Immature natural killer cell (primary cell): ENCODE measurements around the gene FANCE. TPM values are rescaled to one million over a fixed set of nuclear protein-coding genes. Genes with fewer than 3 reads are reported as not detected.
A peak's percentile ranks its signal among the peaks of the same experiment; 100 is the strongest.

Experiments used
- DNase-seq, 3 donors: peaks; one replicate each; pipeline ENCODE4 v3.0.0; 2022; ENCODE audit warnings: mixed read lengths in 1 of 3
- H3K27ac Mint-ChIP-seq, 6 donors: one replicate each; pipeline ENCODE4 v1.8.0; 2020; ENCODE audit warnings: mixed read lengths in 6 of 6, mild to moderate bottlenecking in 5 of 6, inconsistent platforms in 4 of 6, moderate library complexity in 3 of 6
- H3K27me3 Mint-ChIP-seq, 3 donors: one replicate each; pipeline ENCODE4 v1.8.0; 2020 to 2021; ENCODE audit warnings: low read depth in 3 of 3, mild to moderate bottlenecking in 3 of 3, mixed read lengths in 3 of 3, moderate library complexity in 3 of 3, inconsistent platforms in 1 of 3
- H3K36me3 Mint-ChIP-seq, 3 donors: one replicate each; pipeline ENCODE4 v1.8.0; 2020; ENCODE audit warnings: mixed read lengths in 3 of 3, inconsistent platforms in 2 of 3, mild to moderate bottlenecking in 2 of 3
- H3K4me1 Mint-ChIP-seq, 2 donors: one replicate each; pipeline ENCODE4 v1.8.0; 2020; ENCODE audit warnings: inconsistent platforms in 2 of 2, mild to moderate bottlenecking in 2 of 2, mixed read lengths in 2 of 2, moderate library complexity in 1 of 2
- H3K4me3 Mint-ChIP-seq, 5 donors: one replicate each; pipeline ENCODE4 v1.8.0; 2020; ENCODE audit warnings: mild to moderate bottlenecking in 5 of 5, mixed read lengths in 5 of 5, inconsistent platforms in 3 of 5, moderate library complexity in 3 of 5
- H3K9me3 Mint-ChIP-seq, 6 donors: one replicate each; pipeline ENCODE4 v1.8.0; 2020; ENCODE audit warnings: mild to moderate bottlenecking in 6 of 6, mixed read lengths in 6 of 6, inconsistent platforms in 4 of 6, moderate library complexity in 3 of 6
- polyA plus RNA-seq, 3 donors: library from polyadenylated mRNA; unstranded; fragments of 300-500 nt; fragmentation: Illumina TruSeq; gene quantifications; one replicate each; pipeline ENCODE4 v1.2.3, GENCODE V29; 2021

FANCE gene
- polyA plus RNA-seq, 3 donors from 2014 or later, result 2.2 to 5.4 (median 3.1) TPM

- DNase-seq, result no peak
- Mint-ChIP-seq H3K27ac (no peak overlapping the region), H3K4me3 (no peak overlapping the region), H3K4me1 (peaks cover 11% of the 10 kb centered on the region in 2 donors), H3K36me3 (peaks cover 3 to 15% (median 15%) of the 10 kb centered on the region in 3 donors), H3K9me3 (no peaks in the 10 kb centered on the region), H3K27me3 (peaks cover 4 to 7% (median 6%) of the 10 kb centered on the region in 3 donors)
Observed at GRCh38 chr6:35463292-35463691, 11.2 kb downstream of the FANCE start.

DNA sequence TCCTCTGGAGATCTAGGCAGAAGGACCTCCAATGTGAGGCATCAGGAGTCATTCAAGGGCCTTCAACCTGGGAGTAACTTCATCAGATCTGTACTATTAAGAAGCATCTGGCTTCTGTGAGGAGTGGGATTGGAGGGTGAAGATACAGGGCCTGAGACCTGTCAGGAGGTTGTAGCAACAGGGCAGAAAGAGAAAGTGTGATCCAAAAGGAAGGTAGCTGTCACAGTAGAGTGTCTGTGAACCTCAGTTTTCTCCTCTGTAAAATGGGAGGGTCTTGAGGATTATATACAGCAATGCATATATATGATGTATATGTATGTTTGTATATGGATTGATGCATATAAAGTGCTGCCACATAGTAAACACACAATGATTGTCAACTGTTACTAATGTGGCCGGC lies 13.5 kb downstream of the FANCE start:
- peaks cover 27 to 29% of the 10 kb centered on the region in 2 donors for H3K4me1 Mint-ChIP-seq
- peaks cover 5 to 15% (median 9%) of the 10 kb centered on the region in 3 donors for H3K27me3 Mint-ChIP-seq
- H3K36me3 Mint-ChIP-seq, result peaks cover 10 to 19% (median 14%) of the 10 kb centered on the region in 3 donors
- H3K27ac Mint-ChIP-seq, result no peak overlapping the region
- peak overlapping the region in 1 of 5 donors; percentile 4 for H3K4me3 Mint-ChIP-seq
- H3K9me3 Mint-ChIP-seq, result no peaks in the 10 kb centered on the region
- no peak for DNase-seq

DNA sequence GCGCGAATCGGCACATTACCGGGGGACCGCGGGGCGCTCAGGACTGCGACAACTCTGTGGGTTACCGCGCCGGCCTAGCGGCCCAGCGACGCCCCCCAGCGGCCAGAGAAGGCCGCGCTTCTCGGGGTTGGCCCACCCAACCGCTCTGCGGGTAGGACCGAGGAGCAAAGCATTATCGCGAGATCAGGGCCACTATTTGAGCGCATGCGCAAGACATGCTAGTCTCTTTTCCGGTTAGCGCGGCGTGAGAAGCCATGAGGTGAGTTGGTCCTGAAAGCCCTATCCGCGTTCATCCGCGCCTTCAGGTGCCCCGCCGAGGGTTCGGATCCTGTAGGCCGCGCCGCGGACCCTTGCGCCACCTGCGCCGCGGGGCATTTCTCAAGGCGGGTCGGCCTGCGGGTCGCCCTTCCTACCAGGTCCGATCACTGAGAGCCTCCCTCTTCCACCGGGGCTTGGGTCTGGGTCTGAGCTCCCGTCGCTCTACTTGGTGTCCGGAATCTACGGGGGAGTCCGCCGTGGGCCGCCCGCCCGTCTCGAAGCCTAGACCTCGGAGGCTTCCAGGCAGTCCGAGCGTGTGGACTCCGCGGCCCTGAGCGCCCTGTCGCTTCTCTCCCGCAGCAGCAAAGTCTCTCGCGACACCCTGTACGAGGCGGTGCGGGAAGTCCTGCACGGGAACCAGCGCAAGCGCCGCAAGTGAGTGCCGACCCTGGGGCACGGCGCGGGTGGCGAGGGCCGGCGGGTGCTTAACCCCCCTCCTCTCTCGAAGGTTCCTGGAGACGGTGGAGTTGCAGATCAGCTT lies 16.2 kb downstream of the FANCE start, which contains the start of gene RPL10A:
Gene RPL10A (plus strand): TSS at position 221 of the 799 bp plus-strand sequence. CDS start 34 bp downstream, at position 255.
- Mint-ChIP-seq H3K4me3 (peak within 1 kb of the TSS; percentile 94 to 99 (median 98)), H3K9me3 (no peaks in the 10 kb centered on the region), H3K27ac (peak within 1 kb of the TSS; percentile 86 to 97 (median 96)), H3K36me3 (peaks cover 10 to 20% (median 14%) of the 10 kb centered on the region in 3 donors), H3K27me3 (peaks cover 5 to 15% (median 9%) of the 10 kb centered on the region in 3 donors), H3K4me1 (peaks cover 39 to 41% of the 10 kb centered on the region in 2 donors)
- peak; percentile 94 to 96 (median 95) for DNase-seq

GRCh38 chr6:35468980-35469750 lies 17.0 kb downstream of the FANCE start:
- peak in 1 of 3 donors; percentile 11 for DNase-seq
- H3K4me3 Mint-ChIP-seq, result peak overlapping the region; percentile 94 to 99 (median 98)

DNA sequence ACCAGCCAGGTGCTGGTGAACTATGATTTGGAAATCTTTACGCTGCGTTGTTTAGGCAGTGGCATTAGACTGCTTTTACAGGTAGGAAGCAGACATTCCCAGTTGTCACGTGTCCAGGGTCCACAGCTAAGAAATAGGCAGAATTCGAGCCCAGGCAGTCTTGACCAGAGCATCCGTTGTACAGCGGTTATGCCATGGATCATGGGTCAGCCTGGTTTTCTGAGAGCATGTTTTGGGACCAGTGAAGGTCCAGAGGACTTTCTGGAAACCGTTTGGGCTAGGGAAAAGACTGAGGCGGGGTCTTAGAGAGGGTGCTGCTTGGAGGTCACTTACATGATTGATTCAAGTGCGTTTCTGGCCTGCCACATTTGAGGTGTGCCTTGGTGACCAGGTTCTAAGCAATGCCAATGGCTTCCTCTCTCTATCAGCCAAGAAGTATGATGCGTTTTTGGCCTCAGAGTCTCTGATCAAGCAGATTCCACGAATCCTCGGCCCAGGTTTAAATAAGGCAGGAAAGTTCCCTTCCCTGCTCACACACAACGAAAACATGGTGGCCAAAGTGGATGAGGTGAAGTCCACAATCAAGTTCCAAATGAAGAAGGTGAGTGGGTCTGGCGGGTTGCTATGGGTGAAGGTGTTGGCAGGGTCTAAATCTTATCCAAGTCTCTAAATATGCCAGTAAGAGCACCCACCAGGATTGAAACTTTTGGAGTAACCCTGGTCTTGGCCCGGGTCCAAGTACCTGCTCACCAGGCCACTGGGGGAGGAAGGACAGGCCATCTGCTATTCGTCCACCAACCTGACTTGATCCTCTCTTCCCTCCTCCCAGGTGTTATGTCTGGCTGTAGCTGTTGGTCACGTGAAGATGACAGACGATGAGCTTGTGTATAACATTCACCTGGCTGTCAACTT lies 17.9 kb downstream of the FANCE start:
- Mint-ChIP-seq H3K36me3 (peaks cover 9 to 20% (median 13%) of the 10 kb centered on the region in 3 donors), H3K9me3 (no peaks in the 10 kb centered on the region), H3K27ac (peak overlapping the region; percentile 86 to 97 (median 94)), H3K4me3 (peak overlapping the region; percentile 94 to 99 (median 98)), H3K4me1 (peaks cover 39 to 41% of the 10 kb centered on the region in 2 donors), H3K27me3 (peaks cover 5 to 15% (median 9%) of the 10 kb centered on the region in 3 donors)
- DNase-seq, result no peak

More at GRCh38 chr6:35468980-35469750, 17.0 kb downstream of the FANCE start:
- Mint-ChIP-seq H3K27me3 (peaks cover 5 to 15% (median 9%) of the 10 kb centered on the region in 3 donors), H3K4me1 (peaks cover 39 to 41% of the 10 kb centered on the region in 2 donors), H3K27ac (peak overlapping the region; percentile 86 to 97 (median 96)), H3K9me3 (no peaks in the 10 kb centered on the region), H3K36me3 (peaks cover 9 to 20% (median 11%) of the 10 kb centered on the region in 3 donors)

- H3K36me3 Mint-ChIP-seq, result peaks cover 9 to 20% (median 11%) of the 10 kb centered on the region in 3 donors
- H3K9me3 Mint-ChIP-seq, result no peaks in the 10 kb centered on the region
- no peak for DNase-seq
- peaks cover 39 to 41% of the 10 kb centered on the region in 2 donors for H3K4me1 Mint-ChIP-seq
- H3K27ac Mint-ChIP-seq, result peak overlapping the region; percentile 31 to 96 (median 88)
- peaks cover 5 to 15% (median 9%) of the 10 kb centered on the region in 3 donors for H3K27me3 Mint-ChIP-seq
- H3K4me3 Mint-ChIP-seq, result peak overlapping the region; percentile 94 to 99 (median 98)
Observed at GRCh38 chr6:35470663-35471120, 18.6 kb downstream of the FANCE start.

GRCh38 chr6:35471836-35472345 lies 19.8 kb downstream of the FANCE start:
- peaks cover 39 to 41% of the 10 kb centered on the region in 2 donors for H3K4me1 Mint-ChIP-seq
- H3K9me3 Mint-ChIP-seq, result no peaks in the 10 kb centered on the region
- no peak for DNase-seq
- peaks cover 5 to 15% (median 9%) of the 10 kb centered on the region in 3 donors for H3K27me3 Mint-ChIP-seq
- H3K27ac Mint-ChIP-seq, result peak overlapping the region in 3 of 6 donors; percentile 51 to 68 (median 57)
- H3K36me3 Mint-ChIP-seq, result peaks cover 9 to 20% (median 11%) of the 10 kb centered on the region in 3 donors
- no peak overlapping the region for H3K4me3 Mint-ChIP-seq

- peaks cover 29 to 30% of the 10 kb centered on the region in 2 donors for H3K4me1 Mint-ChIP-seq
- H3K27ac Mint-ChIP-seq, result peak overlapping the region in 3 of 6 donors; percentile 22 to 53 (median 48)
- no peak for DNase-seq
- no peaks in the 10 kb centered on the region for H3K9me3 Mint-ChIP-seq
- no peak overlapping the region for H3K4me3 Mint-ChIP-seq
- peaks cover 1 to 9% (median 4%) of the 10 kb centered on the region in 3 donors for H3K27me3 Mint-ChIP-seq
- peaks cover 9 to 20% (median 11%) of the 10 kb centered on the region in 3 donors for H3K36me3 Mint-ChIP-seq
Observed at GRCh38 chr6:35473075-35473849, 21.1 kb downstream of the FANCE start.

DNA sequence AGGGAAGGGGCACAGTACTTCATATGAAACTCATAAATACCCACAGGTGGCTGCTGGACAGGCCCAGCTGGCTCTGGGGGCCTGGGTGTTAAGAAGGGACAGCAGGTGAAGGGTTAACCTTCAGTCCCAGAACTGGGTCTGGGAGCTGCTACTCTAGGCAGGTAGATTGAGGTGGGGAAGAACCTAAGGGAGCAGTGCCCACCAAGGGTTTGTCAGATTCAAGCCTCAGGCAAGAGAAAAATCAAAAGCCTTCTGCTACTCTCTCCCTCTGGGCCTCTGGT lies 21.7 kb downstream of the FANCE start:
- Mint-ChIP-seq H3K4me3 (no peak overlapping the region), H3K27me3 (peaks cover 0 to 5% (median 2%) of the 10 kb centered on the region in 3 donors), H3K4me1 (peaks cover 27 to 30% of the 10 kb centered on the region in 2 donors), H3K36me3 (peaks cover 9 to 20% (median 11%) of the 10 kb centered on the region in 3 donors), H3K27ac (peak overlapping the region in 1 of 6 donors; percentile 29), H3K9me3 (no peaks in the 10 kb centered on the region)
- no peak for DNase-seq

GRCh38 chr6:35474131-35474941 lies 22.2 kb downstream of the FANCE start:
- Mint-ChIP-seq H3K4me1 (peaks cover 23 to 26% of the 10 kb centered on the region in 2 donors), H3K27ac (peak overlapping the region in 1 of 6 donors; percentile 77)

GRCh38 chr6:35474942-35475570 lies 22.9 kb downstream of the FANCE start:
- peaks cover 4 to 11% (median 5%) of the 10 kb centered on the region in 3 donors for H3K36me3 Mint-ChIP-seq

More at GRCh38 chr6:35474131-35474941, 22.2 kb downstream of the FANCE start:
- Mint-ChIP-seq H3K27me3 (peaks cover 0 to 5% (median 2%) of the 10 kb centered on the region in 3 donors), H3K36me3 (peaks cover 8 to 18% (median 11%) of the 10 kb centered on the region in 3 donors), H3K9me3 (no peaks in the 10 kb centered on the region), H3K4me3 (no peak overlapping the region)
- DNase-seq, result no peak

More at GRCh38 chr6:35474942-35475570, 22.9 kb downstream of the FANCE start:
- Mint-ChIP-seq H3K27me3 (peaks cover 0 to 4% (median 2%) of the 10 kb centered on the region in 3 donors), H3K27ac (no peak overlapping the region), H3K4me3 (no peak overlapping the region), H3K4me1 (peaks cover 16 to 19% of the 10 kb centered on the region in 2 donors), H3K9me3 (no peaks in the 10 kb centered on the region)
- DNase-seq, result no peak
